Skeletal muscle cell (primary cell): ENCODE results near the gene THRA.

Experiments
- DNase-seq: peaks from one replicate; pipeline ENCODE4 v3.0.0-alpha.2; 2010; ENCODE audit warnings: low read depth
- H3K4me3 ChIP-seq: 2 replicates; pipeline ENCODE4 v1.5.1; 2011; ENCODE audit warnings: low read depth, mild to moderate bottlenecking, control low read depth, low read length, moderate library complexity

The THRA gene

GRCh38 chr17:40062329-40063186 lies at the start of gene THRA:
THRA (plus strand) TSS chr17:40062965; CDS start chr17:40074489, 11,524 bp downstream.
- H3K4me3 ChIP-seq, result peak within 1 kb of the TSS; percentile 93
- no peak for DNase-seq

GRCh38 chr17:40014375-40014980 lies 48.3 kb upstream of the THRA start:
- no peak for DNase-seq
- H3K4me3 ChIP-seq, result no peak overlapping the region

- no peak for DNase-seq
- H3K4me3 ChIP-seq, result no peak within 1 kb of the TSS
These were observed 47.5 kb upstream of the THRA start, which contains the start of gene CSF3 for GRCh38 chr17:40015005-40015997. CSF3 (plus strand) TSS chr17:40015440; CDS start chr17:40015475, 35 bp downstream.

GRCh38 chr17:40015998-40016985 lies 46.5 kb upstream of the THRA start:
- H3K4me3 ChIP-seq, result no peak overlapping the region
- DNase-seq, result no peak

- no peak for DNase-seq
- no peak overlapping the region for H3K4me3 ChIP-seq
These were observed 45.2 kb upstream of the THRA start for GRCh38 chr17:40017422-40018080.

- DNase-seq, result no peak
- H3K4me3 ChIP-seq, result no peak overlapping the region
These were observed 44.3 kb upstream of the THRA start for GRCh38 chr17:40018211-40019121.

GRCh38 chr17:40019140-40019991 lies 43.4 kb upstream of the THRA start:
- no peak overlapping the region for H3K4me3 ChIP-seq
- no peak for DNase-seq

- H3K4me3 ChIP-seq, result no peak overlapping the region
These were observed 42.6 kb upstream of the THRA start for GRCh38 chr17:40020146-40020545.

GRCh38 chr17:40021451-40021971 lies 41.3 kb upstream of the THRA start:
- DNase-seq, result no peak
- H3K4me3 ChIP-seq, result no peak overlapping the region

More at GRCh38 chr17:40020146-40020545, 42.6 kb upstream of the THRA start:
- DNase-seq, result no peak

- no peak overlapping the region for H3K4me3 ChIP-seq
These were observed 40.3 kb upstream of the THRA start for GRCh38 chr17:40022497-40022896.

GRCh38 chr17:40022961-40023541 lies 39.7 kb upstream of the THRA start:
- DNase-seq, result no peak
- no peak overlapping the region for H3K4me3 ChIP-seq

More at GRCh38 chr17:40022497-40022896, 40.3 kb upstream of the THRA start:
- no peak for DNase-seq

GRCh38 chr17:40023590-40024292 lies 39.0 kb upstream of the THRA start:
- H3K4me3 ChIP-seq, result no peak overlapping the region
- DNase-seq, result no peak

- H3K4me3 ChIP-seq, result no peak overlapping the region
- no peak for DNase-seq
These were observed 37.9 kb upstream of the THRA start for GRCh38 chr17:40024901-40025300.

- no peak for DNase-seq
- H3K4me3 ChIP-seq, result no peak overlapping the region
These were observed 37.2 kb upstream of the THRA start for GRCh38 chr17:40025559-40025958.
